ENCODE results near the gene NRXN3.

DNA sequence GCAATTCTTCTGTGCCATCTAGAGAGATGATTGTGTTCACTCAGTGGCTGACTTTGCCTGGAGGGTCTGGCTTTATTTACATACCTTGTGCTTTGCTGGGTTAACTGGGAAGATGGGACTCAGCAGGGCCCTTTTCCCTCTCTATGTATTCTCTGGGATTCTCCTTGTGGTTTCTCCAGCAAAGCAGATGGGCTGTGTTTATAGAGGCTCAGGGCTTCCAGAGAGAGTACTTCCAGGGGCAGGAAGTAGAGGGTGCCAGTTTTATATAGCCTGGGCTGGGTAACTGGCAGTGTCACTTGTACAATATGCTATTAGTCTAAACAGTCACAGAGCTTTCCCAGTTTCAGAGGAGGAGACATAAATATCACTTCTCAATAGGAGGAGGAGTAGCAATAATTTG lies 1531.2 kb downstream of the NRXN3 start:
- TF ChIP-seq, protein P1, sequence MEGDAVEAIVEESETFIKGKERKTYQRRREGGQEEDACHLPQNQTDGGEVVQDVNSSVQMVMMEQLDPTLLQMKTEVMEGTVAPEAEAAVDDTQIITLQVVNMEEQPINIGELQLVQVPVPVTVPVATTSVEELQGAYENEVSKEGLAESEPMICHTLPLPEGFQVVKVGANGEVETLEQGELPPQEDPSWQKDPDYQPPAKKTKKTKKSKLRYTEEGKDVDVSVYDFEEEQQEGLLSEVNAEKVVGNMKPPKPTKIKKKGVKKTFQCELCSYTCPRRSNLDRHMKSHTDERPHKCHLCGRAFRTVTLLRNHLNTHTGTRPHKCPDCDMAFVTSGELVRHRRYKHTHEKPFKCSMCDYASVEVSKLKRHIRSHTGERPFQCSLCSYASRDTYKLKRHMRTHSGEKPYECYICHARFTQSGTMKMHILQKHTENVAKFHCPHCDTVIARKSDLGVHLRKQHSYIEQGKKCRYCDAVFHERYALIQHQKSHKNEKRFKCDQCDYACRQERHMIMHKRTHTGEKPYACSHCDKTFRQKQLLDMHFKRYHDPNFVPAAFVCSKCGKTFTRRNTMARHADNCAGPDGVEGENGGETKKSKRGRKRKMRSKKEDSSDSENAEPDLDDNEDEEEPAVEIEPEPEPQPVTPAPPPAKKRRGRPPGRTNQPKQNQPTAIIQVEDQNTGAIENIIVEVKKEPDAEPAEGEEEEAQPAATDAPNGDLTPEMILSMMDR (IDR thresholded peaks at IDR 0.05), result no peak
- TF ChIP-seq POLR2A (IDR thresholded peaks at IDR 0.05), result no peak

All from body of pancreas (tissue), 4 donors.